HG02610 (cell line): ENCODE data around the gene ADARB2.

Experiments
- ATAC-seq: cut with Tn5 transposase; IDR thresholded peaks from one replicate; pipeline ENCODE4 v1.9.1; 2021; ENCODE audit warnings: mild to moderate bottlenecking, moderate library complexity; ENCODE audit not compliant: unreplicated experiment

Gene ADARB2

GRCh38 chr10:1378473-1378872, 358.9 kb downstream of the ADARB2 start:
- no peak for ATAC-seq

GRCh38 chr10:1377740-1378397, 359.5 kb downstream of the ADARB2 start:
- ATAC-seq, result no peak

GRCh38 chr10:1377231-1377630, 360.1 kb downstream of the ADARB2 start:
- ATAC-seq, result no peak

GRCh38 chr10:1376384-1376945, 360.9 kb downstream of the ADARB2 start:
- ATAC-seq, result no peak

GRCh38 chr10:1375346-1376170, 361.8 kb downstream of the ADARB2 start:
- no peak for ATAC-seq

GRCh38 chr10:1374511-1375345, 362.6 kb downstream of the ADARB2 start:
- ATAC-seq, result no peak

- ATAC-seq, result no peak
These were observed 364.0 kb downstream of the ADARB2 start for GRCh38 chr10:1373287-1373686.

- ATAC-seq, result no peak
These were observed 365.1 kb downstream of the ADARB2 start for GRCh38 chr10:1372212-1372611.

GRCh38 chr10:1370298-1370697, 367.0 kb downstream of the ADARB2 start:
- ATAC-seq, result no peak

- ATAC-seq, result no peak
These were observed 367.7 kb downstream of the ADARB2 start for GRCh38 chr10:1369665-1370064.

GRCh38 chr10:1369197-1369596, 368.1 kb downstream of the ADARB2 start:
- ATAC-seq, result no peak

- no peak for ATAC-seq
These were observed 368.5 kb downstream of the ADARB2 start for GRCh38 chr10:1368842-1369171.

- no peak for ATAC-seq
These were observed 369.1 kb downstream of the ADARB2 start for GRCh38 chr10:1367938-1368841.

- ATAC-seq, result no peak
These were observed 370.4 kb downstream of the ADARB2 start for GRCh38 chr10:1366811-1367425.

GRCh38 chr10:1366322-1366691, 371.0 kb downstream of the ADARB2 start:
- no peak for ATAC-seq

GRCh38 chr10:1365540-1366321, 371.6 kb downstream of the ADARB2 start:
- no peak for ATAC-seq

GRCh38 chr10:1364151-1364910, 373.0 kb downstream of the ADARB2 start:
- ATAC-seq, result no peak

GRCh38 chr10:1363446-1364121, 373.7 kb downstream of the ADARB2 start:
- ATAC-seq, result no peak
